OCI-LY3 (cell line): ENCODE measurements around the gene EPHA6.

Experiments
- H2AFZ ChIP-seq: fragments of 200-600, 300-600 bp; shearing (Covaris generic); 2 replicates; pipeline ENCODE4 v1.6.0; 2014; ENCODE audit warnings: antibody characterized with exemption, low read depth, low read length
- H3K27ac ChIP-seq: fragments of 200-600, 300-600 bp; sonication (generic); 2 replicates; pipeline ENCODE4 v1.5.1; 2014; ENCODE audit warnings: mild to moderate bottlenecking, low read length, moderate library complexity, mixed read lengths
- H3K27me3 ChIP-seq: fragments of 200-600, 300-600 bp; sonication (generic); 2 replicates; pipeline ENCODE4 v1.6.1; 2014; ENCODE audit warnings: low read depth, low read length, mixed read lengths
- H3K36me3 ChIP-seq: fragments of 200-600, 300-600 bp; sonication (generic); replicated peaks from 2 replicates; pipeline ENCODE3; 2014; ENCODE audit warnings: low read depth, low read length, mixed read lengths
- H3K4me1 ChIP-seq: fragments of 300-600, 200-600 bp; sonication (generic); 2 replicates; pipeline ENCODE4 v1.6.1; 2014; ENCODE audit warnings: low read length, mixed read lengths
- H3K4me2 ChIP-seq: fragments of 200-600, 300-600 bp; sonication (generic); 2 replicates; pipeline ENCODE4 v1.6.1; 2014; ENCODE audit warnings: low read length, mixed read lengths
- H3K4me3 ChIP-seq: fragments of 300-600, 200-600 bp; sonication (generic); 2 replicates; pipeline ENCODE4 v1.5.1; 2014; ENCODE audit warnings: antibody characterized with exemption, mild to moderate bottlenecking, low read length, moderate library complexity
- H3K79me2 ChIP-seq: fragments of 300-600, 200-600 bp; shearing (Covaris generic); 2 replicates; pipeline ENCODE4 v1.6.1; 2014; ENCODE audit warnings: mild to moderate bottlenecking, low read length, mixed read lengths
- H3K9ac ChIP-seq: fragments of 300-600, 200-600 bp; shearing (Covaris generic); 2 replicates; pipeline ENCODE4 v1.6.0; 2014; ENCODE audit warnings: mild to moderate bottlenecking, low read length, moderate library complexity
- H3K9me3 ChIP-seq: fragments of 200-600, 300-600 bp; shearing (Covaris generic); 2 replicates; pipeline ENCODE4 v1.6.1; 2014; ENCODE audit warnings: low read length, mixed read lengths; ENCODE audit not compliant: insufficient read depth
- H4K20me1 ChIP-seq: fragments of 200-600, 300-600 bp; sonication (generic); 2 replicates; pipeline ENCODE4 v1.6.1; 2016; ENCODE audit warnings: low read length, mixed read lengths; ENCODE audit not compliant: insufficient read depth
- CTCF ChIP-seq: fragments of 200-600, 300-600 bp; sonication (generic); IDR thresholded peaks from 2 replicates; pipeline ENCODE4 v1.5.1; 2014; ENCODE audit warnings: antibody characterized with exemption, low read length, low read depth
- EZH2phosphoT487 ChIP-seq: fragments of 200-600 bp; shearing (Covaris generic); IDR thresholded peaks from 2 replicates; pipeline ENCODE4 v1.6.1; 2018; ENCODE audit warnings: antibody characterized with exemption, mixed run types, low read depth

The EPHA6 gene

GRCh38 chr3:97720417-97720816, 906.0 kb downstream of the EPHA6 start:
- Histone ChIP-seq H3K27ac (no peak overlapping the region), H3K4me1 (peaks cover 6% of the 10 kb centered on the region; the same call in 1 of the 2 replicates), H3K4me2 (no peak overlapping the region), H3K36me3 (no peaks in the 10 kb centered on the region), H3K9ac (no peak overlapping the region), H3K27me3 (no peaks in the 10 kb centered on the region), H4K20me1 (no peaks in the 10 kb centered on the region), H2AFZ (no peak overlapping the region), H3K9me3 (no peaks in the 10 kb centered on the region), H3K79me2 (no peaks in the 10 kb centered on the region), H3K4me3 (no peak overlapping the region)
- TF ChIP-seq CTCF (no peak), EZH2phosphoT487 (no peak)

- no peak for TF ChIP-seq CTCF
- no peak for TF ChIP-seq EZH2phosphoT487
- Histone ChIP-seq H3K9ac (no peak overlapping the region), H3K4me3 (no peak overlapping the region), H3K79me2 (no peaks in the 10 kb centered on the region), H3K4me1 (peaks cover 6% of the 10 kb centered on the region; the same call in 1 of the 2 replicates), H3K4me2 (no peak overlapping the region), H3K9me3 (no peaks in the 10 kb centered on the region), H3K27me3 (no peaks in the 10 kb centered on the region), H2AFZ (no peak overlapping the region), H4K20me1 (no peaks in the 10 kb centered on the region), H3K36me3 (no peaks in the 10 kb centered on the region), H3K27ac (no peak overlapping the region)
These were observed 907.1 kb downstream of the EPHA6 start for GRCh38 chr3:97721446-97721845.

- Histone ChIP-seq H3K4me1 (no peaks in the 10 kb centered on the region), H3K4me3 (no peak overlapping the region), H3K36me3 (no peaks in the 10 kb centered on the region), H3K27me3 (no peaks in the 10 kb centered on the region), H2AFZ (no peak overlapping the region), H3K9ac (no peak overlapping the region), H3K27ac (no peak overlapping the region), H3K4me2 (no peak overlapping the region), H4K20me1 (no peaks in the 10 kb centered on the region), H3K9me3 (no peaks in the 10 kb centered on the region), H3K79me2 (no peaks in the 10 kb centered on the region)
- no peak for TF ChIP-seq CTCF
- no peak for TF ChIP-seq EZH2phosphoT487
These were observed 922.5 kb downstream of the EPHA6 start for GRCh38 chr3:97736928-97737327.

- H3K27ac ChIP-seq = no peak overlapping the region
- H2AFZ ChIP-seq = no peak overlapping the region
- no peak overlapping the region for H3K4me3 ChIP-seq
- no peak overlapping the region for H3K4me2 ChIP-seq
- H4K20me1 ChIP-seq = no peaks in the 10 kb centered on the region
- no peaks in the 10 kb centered on the region for H3K9me3 ChIP-seq
- no peaks in the 10 kb centered on the region for H3K79me2 ChIP-seq
- no peaks in the 10 kb centered on the region for H3K27me3 ChIP-seq
- H3K36me3 ChIP-seq = no peaks in the 10 kb centered on the region
- no peak overlapping the region for H3K9ac ChIP-seq
- TF ChIP-seq CTCF (no peak), EZH2phosphoT487 (no peak)
- H3K4me1 ChIP-seq = no peaks in the 10 kb centered on the region
These were observed 924.4 kb downstream of the EPHA6 start for GRCh38 chr3:97738761-97739160.
